DMS153 (cell line): ENCODE results near the gene FAM234A.
"Not testable (repeated sequence)": the region's sequence is repeated elsewhere in the genome, so short reads cannot be mapped to it uniquely, and the experiment has no call there.

Source experiments
- DNase-seq: peaks from one replicate; lab custom pipeline; 2025; lab: John Stamatoyannopoulos, UW

FAM234A gene

DNA sequence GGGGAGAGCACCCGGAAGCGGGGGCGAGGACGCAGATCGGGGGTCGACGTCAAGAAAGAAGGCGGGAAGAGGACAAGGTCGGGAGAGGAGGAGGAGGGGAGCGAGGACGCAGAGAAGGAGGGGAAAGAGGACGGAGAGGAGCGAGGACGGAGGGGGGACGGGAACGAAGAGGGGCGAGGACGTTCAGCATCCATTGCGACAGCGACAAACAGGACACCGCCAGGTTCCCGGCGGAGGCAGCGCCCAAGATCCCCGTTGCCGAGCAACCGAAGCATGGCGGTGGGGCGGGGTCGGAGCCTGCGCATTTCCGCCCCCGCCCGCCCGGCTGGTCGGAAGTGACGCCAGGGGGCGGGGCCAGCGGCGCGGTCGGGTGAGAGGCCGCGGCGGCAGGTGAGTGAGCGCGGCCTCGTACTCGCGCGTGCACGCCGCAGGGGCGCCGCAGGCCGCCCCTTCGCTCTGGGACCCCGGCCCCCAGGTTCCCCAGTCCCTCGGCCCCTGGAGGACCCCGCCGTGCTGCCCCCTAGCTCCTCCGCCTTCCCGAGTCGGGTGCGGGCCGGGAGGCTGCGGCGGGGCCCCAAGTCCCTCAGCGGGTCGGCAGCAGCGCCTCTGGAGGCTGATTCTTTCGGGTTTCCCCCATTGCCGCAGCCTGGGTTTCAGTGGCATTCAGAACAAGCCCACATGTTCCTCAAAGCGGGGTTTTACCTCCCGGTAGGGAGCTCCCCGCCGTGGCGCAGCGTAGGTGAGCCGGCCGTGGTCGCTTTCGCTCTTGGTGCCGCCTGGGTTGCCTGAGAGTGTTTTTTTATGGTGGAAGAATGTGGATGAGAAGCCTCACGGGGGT lies at the start of gene FAM234A:
FAM234A (plus strand) TSS at position 354 of the 838 bp plus-strand sequence. CDS start 19,593 bp downstream, outside the sequence.
- peak; percentile 88 for DNase-seq

- no peak for DNase-seq
Observed at GRCh38 chr16:185213-185612, 49.4 kb upstream of the FAM234A start.

- DNase-seq, result no peak
Observed at GRCh38 chr16:185691-186090, 48.9 kb upstream of the FAM234A start.

DNA sequence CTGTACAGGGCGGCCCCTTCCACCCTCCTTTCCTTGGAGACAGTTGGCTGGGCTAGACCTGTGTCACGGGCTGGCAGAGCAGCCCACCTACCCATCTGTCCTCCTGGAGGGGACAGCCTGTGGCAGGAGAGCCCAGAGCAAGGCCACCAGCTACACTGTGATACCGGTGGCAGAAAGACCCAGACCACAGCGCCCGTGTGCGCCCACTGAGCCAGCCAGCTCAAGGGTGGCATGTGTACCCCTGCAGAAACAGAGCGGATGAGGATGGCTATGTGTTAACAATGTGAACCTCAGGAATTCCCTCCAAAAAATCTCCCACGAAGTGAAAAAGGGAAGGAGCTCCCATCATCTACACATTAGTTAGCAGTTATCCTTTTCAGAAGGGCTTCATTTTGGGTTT lies 47.3 kb upstream of the FAM234A start:
- DNase-seq, result no peak

GRCh38 chr16:188674-189073 lies 45.9 kb upstream of the FAM234A start:
- DNase-seq, result no peak

DNA sequence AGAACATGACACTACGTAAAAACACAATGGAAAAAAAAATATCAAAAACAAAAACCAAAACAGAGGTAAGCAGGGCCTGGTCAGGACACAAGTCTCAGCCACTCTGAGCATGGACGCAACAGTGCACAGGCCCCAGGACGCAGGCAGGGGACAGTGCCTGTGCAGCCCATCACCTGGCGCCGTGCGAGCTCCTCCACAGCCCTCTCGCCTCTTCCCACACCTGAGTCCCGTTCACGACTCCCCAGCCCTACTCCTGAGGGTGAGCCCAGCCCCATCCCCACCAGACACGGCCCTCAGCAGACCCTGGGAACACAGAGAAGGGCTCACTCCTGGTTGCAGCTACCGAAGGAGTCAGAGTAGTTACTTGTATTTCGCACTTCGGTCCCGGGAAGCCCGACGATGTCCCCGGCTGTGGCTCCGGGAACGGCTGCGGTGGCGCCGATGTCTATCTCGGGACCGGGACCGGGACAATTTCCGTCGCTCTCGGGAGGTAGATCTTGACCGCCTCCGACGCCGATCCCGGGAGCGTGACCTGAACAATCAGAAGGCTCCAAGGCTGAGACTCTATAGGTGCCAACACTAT lies 44.9 kb upstream of the FAM234A start:
- no peak for DNase-seq

DNA sequence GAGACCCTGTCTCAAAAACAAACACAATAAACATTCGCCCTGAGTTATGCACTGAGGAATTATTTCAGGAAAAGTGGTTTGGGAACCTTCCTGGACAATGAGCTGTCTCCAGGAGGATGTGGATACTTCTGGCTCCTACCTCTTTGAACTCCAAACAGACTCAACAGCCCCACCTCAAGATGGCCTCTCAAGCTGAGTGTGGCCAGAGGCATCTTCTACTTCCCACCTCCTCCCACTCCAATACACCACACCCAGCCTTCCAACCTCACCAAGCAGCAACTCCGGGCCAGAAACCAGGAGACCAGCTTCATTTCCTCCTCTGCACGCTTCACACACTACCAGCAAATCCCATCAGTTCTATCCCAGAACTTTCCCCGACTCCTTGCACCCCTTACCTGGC lies 42.8 kb upstream of the FAM234A start:
- DNase-seq, result no peak

DNA sequence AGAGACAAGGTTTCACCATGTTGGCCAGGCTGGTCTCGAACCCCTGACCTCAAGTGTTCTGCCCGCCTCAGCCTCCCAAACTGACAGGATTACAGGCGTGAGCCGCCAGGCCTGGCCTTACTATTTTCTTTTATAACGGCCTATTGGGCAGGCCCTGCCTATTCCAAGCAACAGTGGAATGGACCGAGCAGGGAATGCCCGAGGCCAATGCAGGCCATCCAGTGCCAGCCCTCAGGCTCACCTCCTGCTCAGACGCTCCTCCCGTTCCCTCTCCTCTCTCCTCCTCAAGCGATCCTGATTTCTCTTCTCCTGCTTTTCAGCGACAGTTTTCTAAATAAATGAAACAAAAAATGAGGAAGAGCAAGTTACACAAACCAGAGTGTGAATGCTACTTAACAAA lies 41.9 kb upstream of the FAM234A start:
- DNase-seq, result no peak

DNA sequence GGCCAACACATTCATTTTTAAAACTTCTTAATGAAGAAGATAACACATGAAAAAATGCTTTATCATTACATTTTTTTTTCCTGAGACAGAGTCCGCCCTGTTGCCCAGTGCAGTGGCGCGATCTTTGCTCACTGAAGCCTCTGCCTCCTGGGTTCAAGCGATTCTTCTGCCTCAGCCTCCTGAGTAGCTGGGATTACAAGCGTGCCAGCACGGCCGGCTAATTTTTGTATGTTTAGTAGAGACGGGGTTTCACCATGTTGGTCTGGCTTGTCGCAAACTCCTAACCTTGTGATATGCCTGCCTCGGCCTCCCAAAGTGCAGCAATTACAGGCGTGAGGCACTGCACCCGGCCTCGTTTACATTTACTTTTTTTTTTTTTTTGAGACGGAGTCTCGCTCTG lies 41.2 kb upstream of the FAM234A start:
- DNase-seq, result no peak

DNA sequence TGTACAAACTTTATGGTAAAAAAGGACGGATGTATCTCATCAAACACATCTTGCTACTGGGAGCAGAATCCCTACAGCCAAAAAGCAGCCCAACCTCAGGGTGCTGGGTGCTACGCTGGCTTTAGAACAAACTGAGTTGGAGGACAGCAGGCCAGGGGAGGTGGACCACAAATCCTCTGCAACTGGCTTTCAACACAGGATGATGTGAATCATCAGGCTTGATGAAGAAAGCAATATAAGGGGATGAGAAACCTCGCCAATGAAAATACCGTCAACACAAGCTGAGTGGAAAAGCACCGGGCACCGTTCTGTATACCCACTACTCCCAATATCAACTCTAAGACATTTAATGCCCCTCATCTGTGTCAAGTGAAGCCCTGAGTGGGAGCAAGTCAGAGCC lies 40.1 kb upstream of the FAM234A start:
- no peak for DNase-seq

- DNase-seq, result no peak
Observed at GRCh38 chr16:200388-200787, 34.2 kb upstream of the FAM234A start.

- DNase-seq, result no peak
Observed at GRCh38 chr16:203246-203645, 31.4 kb upstream of the FAM234A start.

GRCh38 chr16:204046-204445 lies 30.6 kb upstream of the FAM234A start:
- DNase-seq, result not testable (repeated sequence)

DNA sequence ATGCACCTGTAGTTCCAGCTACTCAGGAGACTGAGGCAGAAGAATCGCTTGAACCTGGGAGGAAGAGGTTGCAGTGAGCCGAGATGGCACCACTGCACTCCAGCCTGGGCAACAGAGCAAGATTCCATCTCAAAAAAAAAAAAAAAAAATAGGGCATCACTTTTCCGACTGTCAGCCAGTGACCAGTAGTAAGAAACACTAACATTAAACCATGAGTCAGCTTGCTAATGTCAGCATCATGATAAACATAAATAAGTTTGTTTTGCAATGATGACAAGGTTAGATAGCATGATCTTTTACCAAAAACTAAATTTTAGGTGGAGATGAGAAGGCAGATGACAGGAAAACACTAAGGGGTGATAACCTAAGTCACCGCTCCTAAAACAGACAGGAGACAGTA lies 25.3 kb upstream of the FAM234A start:
- DNase-seq, result not testable (repeated sequence)

DNA sequence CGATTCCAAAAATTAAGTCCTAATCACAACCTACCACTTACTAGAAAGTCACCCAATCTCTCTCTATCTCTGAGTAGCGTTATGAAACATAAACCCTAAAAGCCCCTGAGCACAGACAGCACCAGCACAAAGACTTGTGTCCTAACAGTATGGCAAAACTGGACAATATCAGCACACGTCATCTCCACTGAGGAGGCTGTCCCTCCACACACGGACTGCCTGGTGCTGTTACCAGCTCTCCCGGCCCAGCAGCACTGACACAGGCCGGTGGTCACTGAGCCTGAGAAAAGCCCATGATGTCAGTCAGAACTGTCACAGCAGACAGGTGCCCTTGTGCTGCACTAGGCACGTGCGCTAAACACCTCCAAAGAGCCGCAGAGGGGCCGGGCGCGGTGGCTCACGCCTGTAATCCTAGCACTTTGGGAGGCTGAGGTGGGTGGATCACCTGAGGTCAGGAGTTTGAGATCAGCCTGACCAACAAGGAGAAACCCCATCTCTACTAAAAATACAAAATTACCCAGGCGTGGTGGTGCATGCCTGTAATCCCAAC lies 22.9 kb upstream of the FAM234A start:
- not testable (repeated sequence) for DNase-seq

- DNase-seq, result no peak
Observed at GRCh38 chr16:212999-213398, 21.6 kb upstream of the FAM234A start.

- DNase-seq, result no peak
Observed at GRCh38 chr16:220021-220420, 14.6 kb upstream of the FAM234A start.

DNA sequence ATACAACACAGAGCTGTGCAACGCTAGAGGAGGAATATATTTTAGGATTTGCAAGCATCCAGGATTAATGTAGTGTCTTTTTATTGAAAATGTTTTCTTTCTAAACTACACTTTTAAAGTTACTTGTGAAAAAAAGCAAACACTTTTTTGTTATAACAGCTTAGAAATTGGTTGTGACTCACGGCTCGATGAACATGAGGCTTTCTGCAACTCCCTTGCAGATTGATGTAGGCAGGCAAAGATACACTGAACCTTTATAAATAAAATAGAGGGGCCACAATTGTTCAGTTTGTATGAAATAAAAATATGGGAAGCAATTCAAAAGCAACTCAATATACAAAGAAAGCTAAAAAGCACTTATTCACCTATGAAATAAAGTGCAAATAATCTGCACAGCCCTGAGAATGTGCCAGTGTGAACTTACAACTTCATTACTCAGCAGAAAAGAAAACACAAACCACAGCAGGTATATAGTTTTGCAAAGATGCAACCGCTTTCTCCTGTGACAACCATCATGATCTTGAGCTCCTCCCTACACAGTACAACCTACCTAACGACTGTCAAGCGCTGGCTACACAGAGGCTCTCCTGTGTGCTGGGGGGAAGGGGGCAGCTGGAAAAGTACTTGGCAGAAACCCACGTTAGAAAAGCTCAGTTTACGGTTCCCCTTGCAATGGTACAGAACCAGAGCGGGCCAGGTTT lies 6.3 kb upstream of the FAM234A start:
- DNase-seq, result no peak

DNA sequence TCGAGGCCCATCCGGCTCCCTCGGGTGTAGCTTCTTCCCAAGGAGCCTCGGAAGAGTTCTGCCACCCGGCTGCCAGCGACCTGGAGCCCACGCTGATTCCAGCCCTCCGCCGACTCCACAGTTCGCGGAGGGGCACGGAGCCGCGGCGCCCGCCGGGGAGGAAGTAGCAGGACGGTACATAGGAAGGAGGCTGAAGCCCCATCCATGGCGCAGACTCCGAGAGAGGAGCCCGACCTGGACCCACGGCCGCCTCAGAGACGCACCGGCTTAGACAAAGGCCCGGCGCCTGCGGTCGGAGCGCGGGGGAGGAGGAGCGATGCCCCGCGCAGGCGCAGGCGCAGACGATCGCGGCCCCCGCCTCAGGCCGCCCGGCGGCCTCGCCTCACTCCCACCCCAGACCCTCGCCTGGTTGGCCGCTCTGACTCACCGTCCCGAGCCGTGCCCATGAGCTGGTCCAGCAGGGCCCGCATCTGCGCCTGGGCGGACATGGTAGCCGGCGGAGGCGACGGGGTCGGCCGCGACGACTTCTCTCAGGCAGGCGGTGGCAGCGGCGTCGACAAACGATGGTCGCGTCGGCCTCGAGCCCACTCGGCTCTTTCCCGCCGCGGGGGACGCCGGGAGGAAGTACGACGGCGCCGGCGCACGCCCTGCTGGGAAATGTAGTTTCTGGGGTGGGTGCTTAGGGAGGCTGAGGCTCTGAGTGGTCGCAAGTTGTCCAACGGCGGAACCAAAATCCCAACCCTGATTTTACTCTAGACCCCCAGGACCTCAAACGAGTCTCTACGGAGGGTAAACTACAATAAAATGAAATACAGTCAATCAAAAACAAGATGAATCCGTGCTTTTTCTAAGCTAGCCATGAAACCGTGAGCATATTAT lies 5.5 kb upstream of the FAM234A start, which contains the start of gene LUC7L:
LUC7L (minus strand) TSS at position 598 of the 879 bp plus-strand sequence; CDS start at position 488, 110 bp downstream.
- peak; percentile 67 for DNase-seq

GRCh38 chr16:229731-230281 lies 4.8 kb upstream of the FAM234A start:
- no peak for DNase-seq

GRCh38 chr16:230351-230750 lies 4.3 kb upstream of the FAM234A start:
- DNase-seq, result not testable (repeated sequence)
